Vagina (tissue), 2 donors: ENCODE results near the gene PCSK2. TPM values are rescaled to one million over a fixed set of nuclear protein-coding genes. Genes with fewer than 3 reads are reported as not detected.

Experiments used
- DNase-seq, 2 donors: peaks; one replicate each; pipeline ENCODE4 v3.0.0-alpha.2; 2017; ENCODE audit errors: extremely low spot score in 2 of 2
- H3K27ac ChIP-seq: fragments of 200-600 bp; sonication (generic); one replicate; pipeline ENCODE4 v1.5.1; 2019
- H3K27me3 ChIP-seq: fragments of 200-600 bp; sonication (generic); one replicate; pipeline ENCODE4 v1.5.1; 2019
- H3K36me3 ChIP-seq, 2 donors: fragments of 200-600 bp; sonication (generic); one replicate each; pipeline ENCODE4 v1.5.1; 2017 to 2019
- H3K4me1 ChIP-seq: fragments of 200-600 bp; sonication (generic); one replicate; pipeline ENCODE4 v1.5.1; 2019
- H3K4me3 ChIP-seq, 2 donors: fragments of 200-600 bp; sonication (generic); 1 replicate in 1 of 2; 2 replicates in 1 of 2; pipeline ENCODE4 v1.5.1; 2016 to 2019
- H3K9me3 ChIP-seq: fragments of 200-600 bp; sonication (generic); one replicate; pipeline ENCODE4 v1.5.1; 2019
- CTCF ChIP-seq, 3 experiments: fragments of 450-650 bp in 2 of 3; fragments of 200-600 bp in 1 of 3; sonication (generic) in 1 of 3; IDR thresholded peaks; one replicate each; pipeline ENCODE4 v1.5.1; 2017 to 2019; ENCODE audit warnings: antibody characterized with exemption in 3 of 3, mild to moderate bottlenecking in 2 of 3, moderate library complexity in 2 of 3
- POLR2A ChIP-seq, 2 donors: fragments of 450-650 bp; IDR thresholded peaks; one replicate each; pipeline ENCODE4 v1.6.1; 2017; ENCODE audit warnings: antibody characterized with exemption in 2 of 2, mild to moderate bottlenecking in 2 of 2, moderate library complexity in 2 of 2
- POLR2AphosphoS5 ChIP-seq, 2 donors: sonication (generic); formaldehyde crosslinking; IDR thresholded peaks; one replicate each; pipeline ENCODE4 v1.9.0; 2017; ENCODE audit warnings: antibody characterized with exemption in 2 of 2, mild to moderate bottlenecking in 2 of 2, low read depth in 1 of 2; ENCODE audit not compliant: insufficient read depth in 1 of 2
- intact Hi-C: fragments of 100-400 bp; cut with DNase I; formaldehyde crosslinking; loops from one replicate; pipeline ENCODE4 v1.15.1; 2023
- total RNA-seq: library from RNA; depleted of rRNA; stranded (reverse); fragments of >200 nt; gene quantifications from one replicate; pipeline ENCODE4 v1.2.3, GENCODE V29; 2016

The PCSK2 gene
- total RNA-seq, 1 donor from 2014 or later = 0.98 TPM

GRCh38 chr20:17380801-17381200, 154.0 kb downstream of the PCSK2 start:
- Histone ChIP-seq H3K4me3 (no peak overlapping the region), H3K27me3 (no peaks in the 10 kb centered on the region), H3K36me3 (no peaks in the 10 kb centered on the region), H3K27ac (no peak overlapping the region), H3K4me1 (no peaks in the 10 kb centered on the region), H3K9me3 (no peaks in the 10 kb centered on the region)
- TF ChIP-seq CTCF (IDR thresholded peaks at IDR 0.05) = no peak
- TF ChIP-seq POLR2AphosphoS5 (IDR thresholded peaks at IDR 0.05; ENCODE audit: insufficient read depth in 1 of 2, low read depth in 1 of 2) = no peak
- TF ChIP-seq POLR2A (IDR thresholded peaks at IDR 0.05) = no peak
- DNase-seq = no peak
- intact Hi-C loops = no loop called here

GRCh38 chr20:17381724-17382123, 154.9 kb downstream of the PCSK2 start:
- no peaks in the 10 kb centered on the region for H3K36me3 ChIP-seq
- no peak for DNase-seq
- H3K9me3 ChIP-seq = no peaks in the 10 kb centered on the region
- H3K4me3 ChIP-seq = no peak overlapping the region
- TF ChIP-seq CTCF (IDR thresholded peaks at IDR 0.05) (no peak), POLR2A (IDR thresholded peaks at IDR 0.05) (no peak), POLR2AphosphoS5 (IDR thresholded peaks at IDR 0.05; ENCODE audit: insufficient read depth in 1 of 2, low read depth in 1 of 2) (no peak)
- H3K4me1 ChIP-seq = no peaks in the 10 kb centered on the region
- H3K27ac ChIP-seq = no peak overlapping the region
- no peaks in the 10 kb centered on the region for H3K27me3 ChIP-seq
- intact Hi-C loops = no loop called here

- H3K36me3 ChIP-seq = no peaks in the 10 kb centered on the region
- no peaks in the 10 kb centered on the region for H3K9me3 ChIP-seq
- no peak overlapping the region for H3K4me3 ChIP-seq
- H3K4me1 ChIP-seq = no peaks in the 10 kb centered on the region
- TF ChIP-seq POLR2A (IDR thresholded peaks at IDR 0.05) (no peak), CTCF (IDR thresholded peaks at IDR 0.05) (no peak), POLR2AphosphoS5 (IDR thresholded peaks at IDR 0.05; ENCODE audit: insufficient read depth in 1 of 2, low read depth in 1 of 2) (no peak)
- H3K27ac ChIP-seq = no peak overlapping the region
- DNase-seq = no peak
- intact Hi-C loops = no loop called here
- H3K27me3 ChIP-seq = no peaks in the 10 kb centered on the region
Measured at GRCh38 chr20:17385798-17386197, 159.0 kb downstream of the PCSK2 start.

GRCh38 chr20:17390655-17391054, 163.8 kb downstream of the PCSK2 start:
- DNase-seq = no peak
- H3K9me3 ChIP-seq = no peaks in the 10 kb centered on the region
- H3K27ac ChIP-seq = no peak overlapping the region
- intact Hi-C loops = no loop called here
- no peaks in the 10 kb centered on the region for H3K4me1 ChIP-seq
- no peaks in the 10 kb centered on the region for H3K27me3 ChIP-seq
- no peak for TF ChIP-seq POLR2AphosphoS5 (IDR thresholded peaks at IDR 0.05; ENCODE audit: insufficient read depth in 1 of 2, low read depth in 1 of 2)
- no peak for TF ChIP-seq CTCF (IDR thresholded peaks at IDR 0.05)
- no peak for TF ChIP-seq POLR2A (IDR thresholded peaks at IDR 0.05)
- no peak overlapping the region for H3K4me3 ChIP-seq
- no peaks in the 10 kb centered on the region for H3K36me3 ChIP-seq

GRCh38 chr20:17391127-17391771, 164.4 kb downstream of the PCSK2 start:
- Histone ChIP-seq H3K9me3 (no peaks in the 10 kb centered on the region), H3K4me1 (no peaks in the 10 kb centered on the region), H3K4me3 (no peak overlapping the region), H3K27ac (no peak overlapping the region), H3K36me3 (no peaks in the 10 kb centered on the region), H3K27me3 (no peaks in the 10 kb centered on the region)
- no peak for DNase-seq
- intact Hi-C loops = no loop called here
- TF ChIP-seq POLR2AphosphoS5 (IDR thresholded peaks at IDR 0.05; ENCODE audit: insufficient read depth in 1 of 2, low read depth in 1 of 2) (no peak), POLR2A (IDR thresholded peaks at IDR 0.05) (no peak), CTCF (IDR thresholded peaks at IDR 0.05) (no peak)
